IPS-18c (cell line): ENCODE results near the gene ZNF358.

Experiments used
- H3K4me3 ChIP-seq: 2 replicates; pipeline ENCODE4 v1.7.0; 2013; ENCODE audit warnings: low read depth, mild to moderate bottlenecking, low read length, moderate library complexity; ENCODE audit not compliant: insufficient read depth
- H3K9me3 ChIP-seq: one replicate; pipeline ENCODE4 v1.6.1; 2013; ENCODE audit warnings: mild to moderate bottlenecking, low read length, moderate library complexity; ENCODE audit not compliant: control insufficient read depth, insufficient read depth

ZNF358 gene

GRCh38 chr19:7509625-7510024 lies 6.3 kb upstream of the ZNF358 start:
- Histone ChIP-seq H3K9me3 (peaks cover 2% of the 10 kb centered on the region), H3K4me3 (no peak overlapping the region)

- Histone ChIP-seq H3K9me3 (no peaks in the 10 kb centered on the region), H3K4me3 (no peak overlapping the region)
These were observed 3.5 kb upstream of the ZNF358 start for GRCh38 chr19:7512400-7512851.

- H3K4me3 ChIP-seq: no peak overlapping the region
These were observed 1.9 kb upstream of the ZNF358 start for GRCh38 chr19:7513809-7514642.

GRCh38 chr19:7515110-7515644 lies 726 bp upstream of the ZNF358 start:
- Histone ChIP-seq H3K4me3 (no peak overlapping the region), H3K9me3 (no peaks in the 10 kb centered on the region)

More at GRCh38 chr19:7513809-7514642, 1.9 kb upstream of the ZNF358 start:
- H3K9me3 ChIP-seq: no peaks in the 10 kb centered on the region

GRCh38 chr19:7516333-7516732 lies 430 bp downstream of the ZNF358 start:
- H3K4me3 ChIP-seq: peak overlapping the region; percentile 73
- no peaks in the 10 kb centered on the region for H3K9me3 ChIP-seq

GRCh38 chr19:7516878-7517277 lies 975 bp downstream of the ZNF358 start:
- no peaks in the 10 kb centered on the region for H3K9me3 ChIP-seq
- H3K4me3 ChIP-seq: peak overlapping the region; percentile 73

- Histone ChIP-seq H3K4me3 (no peak overlapping the region), H3K9me3 (no peaks in the 10 kb centered on the region)
These were observed 3.6 kb downstream of the ZNF358 start for GRCh38 chr19:7519361-7520130.

- Histone ChIP-seq H3K9me3 (no peaks in the 10 kb centered on the region), H3K4me3 (no peak overlapping the region)
These were observed 4.5 kb downstream of the ZNF358 start for GRCh38 chr19:7520131-7521051.

GRCh38 chr19:7521551-7522071 lies 5.7 kb downstream of the ZNF358 start:
- peak overlapping the region; percentile 60; the same call in 1 of the 2 replicates for H3K4me3 ChIP-seq

GRCh38 chr19:7522072-7522922 lies 6.4 kb downstream of the ZNF358 start, which contains the start of gene MCOLN1:
Gene MCOLN1 (plus strand): TSS chr19:7522624. CDS start chr19:7522751, 127 bp downstream.
- Histone ChIP-seq H3K9me3 (no peaks in the 10 kb centered on the region), H3K4me3 (peak within 1 kb of the TSS; percentile 80)

More at GRCh38 chr19:7521551-7522071, 5.7 kb downstream of the ZNF358 start:
- H3K9me3 ChIP-seq: no peaks in the 10 kb centered on the region

GRCh38 chr19:7522923-7523667 lies 7.2 kb downstream of the ZNF358 start:
- H3K9me3 ChIP-seq: no peaks in the 10 kb centered on the region
- H3K4me3 ChIP-seq: peak overlapping the region; percentile 80

GRCh38 chr19:7524523-7524922 lies 8.6 kb downstream of the ZNF358 start:
- H3K9me3 ChIP-seq: no peaks in the 10 kb centered on the region
- no peak overlapping the region for H3K4me3 ChIP-seq

GRCh38 chr19:7524992-7525739 lies 9.3 kb downstream of the ZNF358 start:
- no peak overlapping the region for H3K4me3 ChIP-seq
- H3K9me3 ChIP-seq: no peaks in the 10 kb centered on the region

- no peaks in the 10 kb centered on the region for H3K9me3 ChIP-seq
- no peak overlapping the region for H3K4me3 ChIP-seq
These were observed 10.4 kb downstream of the ZNF358 start for GRCh38 chr19:7526059-7526929.
